Embryonic facial prominence (tissue), 1 donor: Measurements from ENCODE around the gene FSD1L.

ENCODE experiments used
- DNase-seq: peaks from one replicate; pipeline ENCODE4 v3.0.0-alpha.2; 2016; ENCODE audit errors: extremely low spot score

FSD1L gene

DNA sequence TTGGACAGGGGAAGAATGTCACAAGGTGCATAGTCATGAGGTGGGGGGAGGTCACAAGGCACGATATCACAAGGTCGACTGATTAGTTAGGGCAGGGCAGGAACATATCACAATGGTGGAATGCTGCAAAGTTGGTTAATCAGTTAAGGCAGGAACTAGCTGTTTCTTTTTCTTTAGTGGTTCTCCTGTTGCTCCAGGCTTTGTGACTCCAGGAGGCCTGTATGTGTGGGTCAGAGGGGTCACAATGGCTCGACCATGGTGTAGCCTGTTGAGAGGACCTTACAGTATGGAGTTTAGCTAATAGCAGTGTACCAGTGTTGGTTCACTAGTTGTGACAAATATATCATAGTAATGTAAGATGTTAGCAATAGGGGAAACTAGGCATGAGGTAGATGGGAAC is 12.4 kb upstream of the FSD1L start:
- DNase-seq = no peak

GRCh38 chr9:105436783-105437182 is 11.1 kb upstream of the FSD1L start:
- no peak for DNase-seq

- no peak for DNase-seq
Measured at GRCh38 chr9:105437704-105438103, 10.1 kb upstream of the FSD1L start.

DNA sequence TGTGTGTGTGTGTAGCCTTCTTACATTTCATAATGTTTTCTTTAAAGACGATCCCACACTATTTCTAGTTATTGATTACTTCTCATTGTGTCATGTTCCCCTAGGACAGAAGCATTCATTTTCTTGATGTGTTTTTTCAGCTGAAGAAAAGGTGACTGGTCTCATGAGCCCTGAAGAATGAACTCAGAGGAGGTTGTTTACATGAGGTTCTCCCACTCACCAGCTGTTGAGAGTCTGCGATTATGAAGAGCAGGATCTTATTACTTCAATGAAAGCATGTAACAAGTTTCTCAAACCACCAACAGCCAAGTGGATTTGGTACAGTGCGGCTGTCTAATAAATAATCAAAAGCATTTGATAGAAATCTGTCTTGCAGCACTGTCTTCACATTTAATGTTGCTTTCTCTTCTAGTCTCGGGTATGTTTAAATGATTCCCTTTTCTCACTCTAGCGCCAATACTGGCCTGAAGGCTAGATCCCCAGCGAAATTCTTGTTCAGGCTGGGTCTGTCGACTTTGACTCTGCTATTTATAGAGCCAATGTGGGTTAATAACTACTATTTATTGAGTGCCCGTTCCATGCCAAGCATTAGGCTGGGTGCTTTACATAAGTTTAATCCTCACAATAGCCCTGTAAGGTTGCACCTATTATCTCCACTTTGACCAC is 9.6 kb upstream of the FSD1L start:
- DNase-seq = no peak

GRCh38 chr9:105439428-105439827 is 8.4 kb upstream of the FSD1L start:
- no peak for DNase-seq

- no peak for DNase-seq
Measured at GRCh38 chr9:105441616-105442160, 6.1 kb upstream of the FSD1L start.

- DNase-seq = no peak
Measured at GRCh38 chr9:105443121-105443520, 4.7 kb upstream of the FSD1L start.

- no peak for DNase-seq
Measured at GRCh38 chr9:105444130-105444529, 3.7 kb upstream of the FSD1L start.

DNA sequence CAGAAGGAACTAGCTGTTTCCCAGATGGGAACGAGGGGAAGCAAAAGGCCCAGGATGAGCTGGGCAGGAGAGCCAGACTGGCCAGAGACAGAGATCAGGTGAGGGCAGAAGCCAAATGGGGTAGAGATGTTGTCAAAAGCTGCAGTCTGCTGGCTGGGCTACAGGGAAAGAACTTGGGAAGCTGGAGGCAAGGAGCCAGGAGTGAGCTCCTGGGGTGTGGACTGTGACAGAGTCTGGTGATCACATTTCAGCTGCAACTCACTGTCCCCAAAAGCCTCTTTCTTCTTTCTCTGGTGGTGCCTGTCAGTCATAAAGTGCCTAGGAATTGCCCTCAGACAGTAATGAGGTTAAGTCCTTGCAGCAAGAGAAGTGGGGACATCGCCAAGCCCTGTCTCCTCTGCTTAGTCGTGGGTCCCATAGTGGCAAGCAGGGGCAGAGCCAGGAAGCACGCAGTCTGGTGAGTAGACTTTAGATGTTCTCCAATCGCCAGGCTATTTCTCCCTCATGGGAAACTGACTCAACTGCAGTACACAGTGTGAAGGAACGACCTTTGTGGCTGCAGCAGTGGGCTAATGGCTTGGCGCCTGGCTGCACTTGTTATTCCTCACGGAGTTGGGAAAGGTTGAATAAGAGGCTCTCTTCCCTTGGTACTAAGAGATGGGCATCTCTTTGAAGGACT is 2.5 kb upstream of the FSD1L start:
- DNase-seq = no peak

DNA sequence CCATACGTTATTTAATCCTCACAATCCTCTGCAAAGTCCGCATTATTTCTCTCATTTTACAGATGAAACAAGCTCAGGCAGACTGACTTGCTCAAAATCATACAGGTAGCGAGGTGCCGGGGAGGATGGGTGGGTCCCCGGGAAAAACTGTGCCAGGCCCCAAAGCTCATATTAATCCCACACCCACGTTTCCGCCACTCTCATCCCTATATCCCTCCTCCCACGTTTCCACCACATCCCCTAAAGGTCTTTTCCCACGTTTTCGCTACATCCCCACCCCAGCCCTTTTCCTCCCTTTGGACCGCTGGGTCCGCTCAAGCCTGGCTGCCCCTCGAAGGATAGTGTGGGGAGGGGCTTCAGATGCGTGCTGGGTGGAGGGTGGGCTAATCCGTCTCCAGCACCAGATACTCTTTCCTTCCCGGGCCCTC is 434 bp upstream of the FSD1L start:
- DNase-seq = no peak

DNA sequence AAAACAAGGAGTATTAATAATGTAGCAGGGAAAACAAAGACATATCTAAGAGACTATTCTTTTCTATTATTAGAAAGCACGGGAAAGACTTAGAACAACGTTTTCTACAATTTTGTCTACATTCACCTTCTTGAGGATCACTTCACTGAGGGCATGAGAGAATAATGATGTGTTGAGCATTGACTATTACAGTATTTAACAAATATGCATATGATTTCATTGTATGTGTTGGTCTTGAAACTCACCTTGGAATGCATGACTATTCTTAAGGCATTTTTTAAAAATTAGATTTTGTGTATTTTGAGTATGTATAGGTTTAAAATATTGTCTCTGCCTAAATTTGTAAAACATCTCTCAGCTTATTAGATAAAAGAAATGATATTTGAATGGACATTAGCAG is 1.2 kb downstream of the FSD1L start:
- no peak for DNase-seq

- DNase-seq = no peak
Measured at GRCh38 chr9:105452185-105452584, 4.4 kb downstream of the FSD1L start.

DNA sequence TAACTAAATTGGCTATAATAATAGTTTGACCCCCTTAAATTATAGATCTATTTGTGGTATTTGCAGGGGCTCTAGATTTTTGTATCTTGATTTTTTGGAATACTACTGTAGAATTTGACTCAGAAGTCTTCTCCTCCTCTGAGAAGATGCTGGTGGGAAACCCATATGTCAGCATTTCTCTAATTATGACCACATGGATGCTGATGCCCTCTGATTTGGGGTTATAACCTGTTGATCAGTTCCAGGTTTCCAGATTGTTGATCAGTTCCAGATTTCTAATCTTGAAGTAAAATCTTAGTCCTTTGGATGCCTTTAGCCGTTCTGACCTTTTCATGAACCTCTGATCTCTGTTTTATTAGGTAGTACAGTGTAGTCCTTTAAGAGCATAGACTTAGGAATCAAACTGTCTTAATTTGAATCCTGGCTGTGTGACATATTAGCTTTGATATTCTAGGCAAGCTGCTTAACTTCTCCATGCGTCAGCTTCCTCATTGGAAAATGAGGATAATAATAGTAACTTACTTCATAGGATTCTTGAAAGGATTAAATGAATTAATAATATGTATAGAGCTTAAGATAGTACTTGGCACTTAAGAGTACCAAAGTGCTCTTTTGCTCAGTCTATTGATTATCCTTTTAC is 8.1 kb downstream of the FSD1L start:
- no peak for DNase-seq

DNA sequence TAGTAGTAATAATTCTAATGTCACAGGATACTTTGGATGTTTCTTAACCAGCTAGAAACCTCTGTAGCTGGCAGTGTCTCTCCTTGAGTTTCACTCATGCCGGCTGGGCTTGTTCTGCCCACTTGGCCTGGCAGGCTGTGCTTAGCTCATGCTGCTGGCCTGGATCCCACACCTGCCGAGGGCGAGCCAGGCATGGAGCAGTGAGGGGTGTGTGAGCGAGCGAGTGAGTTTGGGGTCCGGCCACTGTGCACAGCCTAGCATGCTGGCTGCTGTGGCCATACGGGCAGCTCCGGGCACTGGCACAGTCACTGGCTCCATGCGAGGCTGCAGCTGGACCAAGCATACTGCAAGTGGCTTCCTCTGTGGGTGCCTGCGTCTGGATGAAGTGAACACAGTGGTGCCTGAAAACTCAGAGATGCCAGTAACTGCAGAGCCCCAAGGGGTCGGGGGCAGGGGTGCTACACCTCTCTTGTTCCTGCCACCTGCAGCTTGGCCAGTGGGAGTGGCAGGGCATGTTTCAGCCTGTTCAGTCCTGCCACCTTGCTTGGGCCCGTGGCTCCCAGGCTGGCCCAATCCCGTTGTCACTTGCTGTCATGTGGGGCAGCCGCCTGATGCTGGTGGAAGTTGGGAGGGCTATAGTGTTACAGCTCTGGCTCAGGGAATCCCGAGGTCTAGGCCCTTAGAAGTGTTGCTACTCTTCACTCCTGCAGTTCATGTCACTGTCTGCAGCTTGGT is 9.9 kb downstream of the FSD1L start:
- no peak for DNase-seq

DNA sequence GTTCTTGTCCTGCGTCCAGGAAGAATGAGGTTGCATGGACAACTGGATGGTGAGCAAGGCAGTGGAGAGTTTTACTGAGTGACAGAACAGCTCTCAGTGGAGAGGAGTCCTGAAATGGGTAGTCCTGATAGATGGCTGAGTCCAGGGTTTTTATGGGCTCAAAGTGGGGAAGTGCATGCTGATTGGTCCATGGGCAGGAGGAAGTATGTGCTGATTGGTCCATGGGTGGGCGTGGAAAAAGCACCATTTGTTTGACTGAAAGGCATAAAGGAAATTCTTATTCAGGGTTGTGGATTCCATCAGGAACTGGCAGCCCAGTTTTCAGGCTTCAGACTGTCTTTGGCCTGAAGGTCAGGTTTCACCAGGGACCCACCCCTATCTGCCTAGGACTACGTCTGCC is 10.6 kb downstream of the FSD1L start:
- no peak for DNase-seq

DNA sequence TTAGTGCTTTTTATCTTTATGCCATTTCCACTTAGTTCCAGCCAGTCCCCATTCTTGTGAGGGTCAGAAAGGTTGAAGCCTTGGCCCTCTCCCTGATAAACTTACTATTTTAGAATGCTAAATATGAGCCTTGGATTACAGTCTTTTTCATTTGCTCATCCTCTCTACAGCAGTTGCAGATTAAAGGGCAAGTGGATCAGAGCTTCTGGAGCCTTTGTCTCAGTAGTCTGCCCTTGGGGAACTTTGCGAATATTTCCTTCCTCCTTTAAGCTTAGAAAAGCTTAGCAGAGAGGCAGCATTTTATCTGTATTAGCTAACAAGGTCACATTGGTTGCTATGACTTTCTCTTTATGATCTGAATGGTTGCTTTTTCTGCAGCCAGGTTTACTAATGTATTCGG is 11.5 kb downstream of the FSD1L start:
- no peak for DNase-seq

DNA sequence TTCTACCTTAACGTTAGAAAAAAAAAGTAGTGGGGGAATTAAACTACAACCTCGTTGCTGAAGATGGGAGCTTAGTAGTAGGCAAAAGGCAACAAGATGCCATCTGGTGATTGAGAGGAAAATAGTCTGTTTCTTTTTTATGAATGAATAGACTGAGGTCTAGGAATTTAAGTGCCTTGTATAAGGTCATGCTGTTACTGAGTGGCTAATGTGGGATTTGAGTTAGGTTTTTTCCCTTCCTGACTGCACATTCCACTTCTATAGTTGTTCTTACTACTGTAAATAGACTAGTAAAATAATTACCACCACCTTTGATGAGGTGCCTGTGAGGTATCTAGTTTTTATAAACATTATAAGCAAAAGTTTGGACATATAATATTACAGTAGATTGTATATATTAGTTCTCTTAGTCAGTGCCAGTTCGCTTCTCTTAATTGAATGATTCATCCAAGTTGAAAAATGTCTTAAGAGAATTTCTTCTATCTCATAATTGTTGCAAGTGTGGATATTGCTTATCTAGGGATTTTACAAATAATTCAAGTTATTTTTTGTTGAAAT is 19.1 kb downstream of the FSD1L start:
- no peak for DNase-seq

- DNase-seq = no peak
Measured at GRCh38 chr9:105468875-105469274, 21.0 kb downstream of the FSD1L start.

- DNase-seq = no peak
Measured at GRCh38 chr9:105473221-105473620, 25.4 kb downstream of the FSD1L start.

GRCh38 chr9:105475302-105475701 is 27.5 kb downstream of the FSD1L start:
- DNase-seq = no peak

DNA sequence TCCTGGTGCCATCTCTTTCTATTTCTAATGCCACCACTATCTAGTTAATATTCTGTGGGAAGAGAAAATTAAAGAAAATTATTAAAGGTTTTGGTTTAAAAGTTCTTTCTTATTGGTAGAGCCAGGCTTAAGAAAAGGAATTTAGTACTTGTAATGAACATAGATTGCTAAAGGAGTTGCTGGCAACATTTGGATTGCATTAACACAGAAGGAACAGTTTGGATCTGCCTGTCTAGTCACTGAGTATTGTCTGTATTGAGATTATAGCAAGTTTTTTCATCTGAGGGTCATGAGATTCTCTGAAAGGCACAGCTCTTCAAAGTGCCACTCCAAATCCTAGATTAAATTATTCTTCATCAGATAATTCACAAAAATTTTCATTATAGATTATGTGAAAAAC is 32.0 kb downstream of the FSD1L start:
- DNase-seq = no peak

GRCh38 chr9:105483618-105484017 is 35.8 kb downstream of the FSD1L start:
- no peak for DNase-seq
